ENCODE results near the gene CHRNE.

CHRNE gene

DNA sequence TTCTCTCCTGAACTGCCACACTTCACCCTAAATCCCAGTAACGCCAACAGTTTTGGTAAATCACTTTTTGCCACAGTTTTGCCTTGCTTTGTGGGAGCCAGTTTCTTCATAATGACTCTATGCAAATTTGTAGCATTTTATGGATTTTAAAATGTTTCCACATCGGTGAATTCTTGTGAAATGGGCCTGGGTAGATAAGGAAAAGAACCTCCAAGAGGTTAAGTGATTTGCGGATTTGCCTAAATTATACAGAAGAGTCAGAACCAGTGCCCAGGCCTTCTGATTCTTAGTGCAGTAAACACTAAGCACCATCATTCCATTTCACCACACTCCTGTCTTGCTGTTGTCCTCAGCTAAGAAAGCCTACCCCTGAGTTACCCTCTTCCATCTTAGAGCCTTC is 51.8 kb downstream of the CHRNE start:
- no peak for DNase-seq

DNA sequence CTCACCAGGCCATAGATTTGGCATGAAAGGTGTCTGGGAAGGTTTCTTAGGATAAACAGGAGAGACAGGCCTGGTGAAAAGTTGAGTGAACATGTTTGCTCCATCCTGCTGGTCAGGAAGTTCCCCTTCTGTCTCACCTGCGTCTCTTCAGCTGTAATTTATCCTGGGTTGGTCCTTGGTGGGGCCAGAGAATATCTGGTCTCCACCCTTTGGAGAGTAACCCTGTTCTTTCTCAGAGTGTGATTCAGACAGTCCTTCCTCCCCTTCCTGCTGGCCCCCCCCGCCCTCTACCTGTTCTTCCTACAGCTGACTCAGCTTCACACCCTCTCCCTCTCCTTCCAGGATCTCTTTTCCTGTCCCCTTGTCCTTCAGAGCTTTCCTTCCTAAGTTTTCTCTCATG is 52.7 kb downstream of the CHRNE start:
- no peak for DNase-seq

DNA sequence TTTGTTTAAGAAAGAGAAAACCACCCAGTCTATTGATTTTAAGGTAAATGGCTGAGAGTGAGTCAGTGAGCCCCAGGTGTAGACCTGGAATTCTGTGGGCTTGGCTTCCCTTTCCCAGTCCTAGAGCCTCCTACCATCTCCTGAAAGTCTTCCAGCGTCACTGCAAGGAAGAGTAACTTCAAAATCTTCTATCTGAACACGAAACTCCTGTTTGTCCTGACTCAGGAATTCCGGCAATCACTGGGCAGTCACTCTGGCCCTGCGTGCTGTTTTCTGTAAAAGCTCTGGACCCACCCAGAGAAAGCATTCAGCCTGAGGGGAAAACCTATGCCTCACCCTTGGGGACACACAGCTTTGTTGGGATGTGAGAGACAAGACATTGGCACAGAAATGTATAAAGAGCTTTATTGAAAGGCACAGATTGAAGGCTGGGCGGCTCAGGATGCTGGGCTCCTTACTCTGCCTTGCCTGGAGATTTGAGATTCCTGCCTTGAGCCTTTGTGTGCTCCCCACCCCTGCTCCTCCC is 53.8 kb downstream of the CHRNE start:
- no peak for DNase-seq
